HG03060 (cell line): Measurements from ENCODE around the gene PLK2.

Experiments
- ATAC-seq: cut with Tn5 transposase; IDR thresholded peaks from one replicate; pipeline ENCODE4 v1.9.1; 2021; ENCODE audit warnings: low read depth, moderate number of reproducible peaks; ENCODE audit not compliant: unreplicated experiment

Gene PLK2

DNA sequence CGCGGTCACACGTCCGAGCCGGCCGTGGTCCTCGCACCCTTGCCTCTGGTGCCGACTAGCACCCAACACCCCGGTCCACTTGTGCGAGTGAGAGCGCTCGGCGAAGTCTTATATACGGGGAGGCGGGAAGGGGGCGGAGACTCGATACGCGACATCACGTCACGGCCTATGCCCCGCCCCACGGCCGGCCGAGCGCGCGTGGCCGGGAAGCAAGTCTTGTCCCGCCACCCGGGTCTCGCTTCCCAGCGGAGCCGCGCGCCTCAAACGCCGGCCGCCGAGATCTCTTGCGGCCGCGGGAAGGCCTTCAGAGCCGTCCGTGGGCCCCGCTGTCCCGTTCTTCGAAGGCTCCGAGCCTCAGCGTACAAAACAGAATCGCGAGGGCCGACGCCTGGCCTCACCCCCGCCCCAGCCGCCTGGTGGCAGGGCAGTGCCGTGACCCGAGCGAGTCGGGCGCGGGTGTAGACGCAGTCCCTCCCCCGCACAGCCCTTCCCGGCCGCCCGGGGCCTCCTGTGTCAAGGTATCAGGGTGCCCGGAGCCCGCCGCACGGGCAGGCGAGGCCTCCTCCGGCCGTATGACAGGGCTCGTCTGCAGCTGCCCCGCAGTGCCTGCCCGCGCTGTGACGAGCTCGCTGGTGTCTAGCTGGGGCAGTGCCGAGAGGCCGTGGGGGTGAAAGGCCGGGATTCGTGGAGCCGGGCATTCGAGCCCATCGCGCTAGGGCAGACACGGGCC lies at the start of gene PLK2:
Gene PLK2, minus strand, starts transcription at position 85 of the 730 bp plus-strand sequence. CDS start 127 bp downstream, outside the sequence.
- ATAC-seq: peak; percentile 36

DNA sequence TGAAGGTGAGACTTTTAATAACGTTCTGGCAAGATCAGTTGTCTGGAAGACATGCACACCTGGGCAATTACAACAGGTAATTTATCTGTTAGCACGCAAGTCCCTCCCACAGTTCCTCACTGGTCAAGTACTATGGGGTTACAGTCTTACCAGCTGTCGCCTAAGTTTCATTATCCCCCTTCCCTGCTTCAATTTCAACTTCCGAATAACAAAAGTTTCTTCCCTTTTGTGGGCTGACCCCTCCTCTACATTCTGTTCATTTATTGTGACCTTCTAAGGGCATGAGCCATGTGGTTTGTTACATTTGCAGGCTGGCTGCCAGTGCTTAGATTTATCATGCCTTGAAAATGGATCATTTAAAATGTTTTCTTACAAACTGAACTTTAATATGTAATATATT lies 47.8 kb upstream of the PLK2 start:
- ATAC-seq: no peak

DNA sequence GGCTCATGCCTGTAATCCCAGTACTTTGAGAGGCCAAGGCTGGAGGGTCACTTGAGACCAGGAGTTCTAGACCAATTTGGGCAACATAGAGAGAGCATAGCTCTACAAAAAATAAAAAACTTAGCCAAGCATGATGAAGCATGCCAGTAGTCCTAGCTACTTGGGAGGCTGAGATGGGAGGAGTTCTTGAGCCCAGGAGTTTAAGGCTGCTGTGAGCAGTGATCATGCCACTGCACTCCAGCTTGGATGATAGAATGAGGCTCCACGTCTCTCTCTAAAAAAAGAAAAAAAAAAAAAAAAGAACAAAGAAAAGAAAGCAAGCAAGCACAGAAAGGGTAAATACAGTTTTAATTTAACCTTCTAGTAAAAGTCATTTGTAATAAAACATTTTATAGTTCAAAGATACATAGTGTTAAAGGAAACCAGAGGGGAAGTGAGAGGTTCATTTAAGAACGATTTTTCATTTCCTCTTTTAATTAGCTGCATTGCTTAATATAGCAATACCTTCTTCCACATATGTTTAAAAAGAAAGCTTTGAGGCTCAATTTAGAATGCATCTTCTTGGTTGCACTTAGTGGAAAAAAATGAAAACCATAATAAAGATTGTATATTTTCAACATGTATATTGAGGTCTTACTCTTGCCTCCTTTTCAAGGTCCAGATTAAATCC lies 46.2 kb upstream of the PLK2 start:
- peak; percentile 69 for ATAC-seq

DNA sequence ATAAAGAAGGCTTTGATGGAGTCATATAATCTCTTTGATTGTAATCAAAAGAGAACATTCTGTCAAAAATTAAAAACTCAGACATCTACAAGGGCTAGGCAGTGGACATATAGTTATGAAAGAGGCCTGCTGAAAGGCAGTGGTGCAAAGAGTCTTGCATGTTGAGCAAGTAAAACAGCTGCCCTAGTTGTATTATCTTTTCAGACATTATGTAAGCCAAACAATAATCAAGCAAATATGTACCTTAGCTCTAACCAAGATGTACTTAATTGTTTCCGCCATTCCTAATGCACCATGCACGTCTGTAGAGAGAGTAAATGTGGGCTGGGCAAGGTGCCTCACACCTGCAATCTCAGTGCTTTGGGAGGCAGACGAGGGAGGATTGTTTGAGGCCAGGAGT lies 45.6 kb upstream of the PLK2 start:
- no peak for ATAC-seq

DNA sequence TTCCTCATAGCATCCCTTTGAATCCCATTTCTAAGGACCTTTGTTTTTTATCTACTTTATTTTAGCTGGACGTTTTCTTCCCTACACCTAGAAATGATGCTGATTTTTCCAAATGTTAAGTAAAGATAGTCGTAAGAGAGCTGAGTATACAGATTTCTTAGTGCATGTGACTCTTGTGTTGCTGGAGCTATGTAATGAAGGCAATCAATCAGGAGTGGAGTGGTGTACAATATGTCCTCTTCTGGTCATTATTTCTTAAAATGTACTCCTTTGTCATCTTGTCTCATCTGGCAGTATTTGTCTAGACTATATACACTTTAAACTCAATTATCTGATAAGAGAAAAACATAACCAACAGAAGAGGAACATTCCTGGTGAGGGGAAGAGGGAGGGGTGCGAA lies 44.9 kb upstream of the PLK2 start:
- ATAC-seq: no peak

DNA sequence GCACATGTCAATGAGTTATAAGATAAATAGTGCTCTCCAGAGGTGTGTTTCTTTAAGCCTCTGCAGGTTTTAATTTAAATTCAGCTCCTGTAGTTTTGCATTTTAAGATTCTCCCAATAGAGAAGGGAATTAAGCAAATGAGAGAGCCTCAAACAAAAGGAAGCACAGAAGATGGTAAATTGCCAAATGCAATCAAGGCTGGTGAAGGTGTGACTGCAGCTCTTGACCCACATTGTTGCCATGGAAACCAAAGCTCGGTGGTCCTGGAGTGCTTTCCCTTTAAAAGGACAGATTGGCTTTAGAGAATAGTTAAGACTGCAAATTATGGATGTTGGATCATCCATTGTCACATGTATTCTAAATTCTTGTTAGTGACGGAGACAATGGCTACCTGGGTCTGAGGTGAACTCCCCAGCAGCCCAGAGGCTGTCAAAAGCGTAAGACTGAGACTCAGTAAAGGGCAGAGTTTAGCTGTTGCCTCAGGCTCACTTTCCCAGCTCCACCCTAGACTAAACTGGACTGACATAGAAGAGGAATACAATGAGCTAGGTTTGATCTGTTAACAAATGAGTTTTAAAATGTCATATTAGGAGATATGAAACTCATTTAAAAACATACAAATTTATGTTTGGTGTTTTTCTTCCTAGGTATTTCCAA lies 43.6 kb upstream of the PLK2 start:
- ATAC-seq: no peak

DNA sequence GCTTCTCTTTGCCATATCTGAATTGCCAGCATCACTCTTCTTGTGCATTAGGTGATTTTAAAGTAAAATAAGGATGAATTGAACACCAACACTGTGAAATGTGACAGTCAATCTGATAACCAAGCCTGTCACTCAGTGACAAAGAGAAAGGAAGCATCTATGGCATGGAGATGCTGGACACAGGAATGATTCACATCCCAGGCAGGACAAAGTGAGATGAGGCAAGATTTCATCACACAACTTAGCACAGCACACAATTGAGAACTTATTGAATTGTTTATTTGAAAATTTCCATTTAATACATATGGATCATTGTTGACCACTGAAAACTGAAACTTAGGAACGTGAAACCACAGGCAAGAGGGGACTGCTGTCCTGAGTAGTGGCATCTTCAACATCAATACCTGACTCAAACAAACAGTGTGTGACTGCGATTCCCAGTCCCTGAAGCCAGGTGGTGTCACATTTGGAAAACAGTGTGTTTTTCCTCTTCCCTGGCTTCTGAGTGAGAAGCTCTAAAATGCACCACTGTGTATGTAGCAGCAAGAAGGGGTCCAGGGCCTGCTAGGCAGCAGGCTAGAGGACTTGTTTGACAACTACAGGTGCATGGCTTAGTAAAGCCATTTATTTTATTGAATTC lies 42.0 kb upstream of the PLK2 start:
- ATAC-seq: no peak

DNA sequence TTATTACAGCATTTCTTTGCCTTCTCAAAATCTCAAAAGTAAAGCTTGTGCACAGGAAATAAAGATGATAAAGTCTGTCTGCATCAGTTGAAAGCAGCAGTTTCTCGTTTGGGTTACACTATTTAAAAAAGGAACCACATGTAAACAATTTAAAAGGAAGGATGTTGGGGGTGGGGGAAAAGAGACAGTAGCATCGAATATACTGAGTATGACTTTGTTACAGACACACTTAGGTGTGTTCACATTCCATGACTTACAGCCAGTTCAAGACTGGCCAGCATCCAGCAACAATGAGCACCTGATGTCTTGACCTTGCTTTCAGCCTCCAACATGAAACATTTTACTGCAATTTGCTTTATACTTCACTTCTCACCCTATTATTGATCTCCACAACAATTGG lies 40.1 kb upstream of the PLK2 start:
- no peak for ATAC-seq

DNA sequence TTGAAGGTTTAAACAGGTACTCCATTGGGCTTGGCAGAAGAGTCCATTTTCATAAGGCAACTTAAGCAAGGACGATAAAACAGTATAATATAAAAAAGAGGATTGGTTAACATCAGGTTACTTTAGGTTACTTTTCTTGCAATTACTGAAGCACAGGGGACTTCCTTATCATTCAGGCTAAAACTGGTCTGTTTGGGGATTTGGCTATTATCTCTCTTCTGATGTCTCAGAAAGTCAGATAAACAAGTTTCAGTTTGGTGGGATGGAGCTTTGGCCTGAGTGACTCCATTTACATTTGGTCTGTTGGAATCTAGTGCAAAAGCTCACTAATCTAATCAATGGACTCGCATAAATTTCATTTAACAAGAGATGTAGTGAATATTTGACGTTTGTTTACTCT lies 39.3 kb upstream of the PLK2 start:
- no peak for ATAC-seq

DNA sequence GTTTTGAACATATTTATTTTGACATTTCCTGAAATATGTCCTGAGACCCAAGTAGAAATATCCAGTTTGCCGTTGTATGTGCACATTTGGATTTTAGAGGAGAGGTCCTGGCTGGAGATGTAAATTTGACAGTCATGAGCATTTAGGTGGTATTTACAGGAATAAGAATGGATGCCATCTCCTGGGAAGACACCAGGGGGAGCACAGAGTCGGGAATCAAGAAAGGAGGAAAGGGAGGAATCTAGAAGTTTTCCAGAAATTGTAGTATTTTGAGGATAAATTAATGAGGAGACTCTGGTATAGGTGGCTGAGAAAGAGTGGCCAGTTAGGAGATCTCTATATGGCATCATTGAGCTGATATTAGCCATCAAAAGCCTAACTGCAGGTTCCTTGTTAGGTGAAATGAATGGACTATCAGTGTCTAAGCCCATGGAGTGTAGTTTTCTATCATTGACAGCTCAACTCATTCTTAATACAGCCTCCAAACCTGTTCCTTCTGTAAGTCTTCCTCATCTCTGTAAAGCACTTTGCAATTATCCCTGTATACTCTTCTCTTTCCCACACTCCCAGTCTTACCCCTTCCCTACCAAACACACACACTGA lies 38.6 kb upstream of the PLK2 start:
- ATAC-seq: no peak

DNA sequence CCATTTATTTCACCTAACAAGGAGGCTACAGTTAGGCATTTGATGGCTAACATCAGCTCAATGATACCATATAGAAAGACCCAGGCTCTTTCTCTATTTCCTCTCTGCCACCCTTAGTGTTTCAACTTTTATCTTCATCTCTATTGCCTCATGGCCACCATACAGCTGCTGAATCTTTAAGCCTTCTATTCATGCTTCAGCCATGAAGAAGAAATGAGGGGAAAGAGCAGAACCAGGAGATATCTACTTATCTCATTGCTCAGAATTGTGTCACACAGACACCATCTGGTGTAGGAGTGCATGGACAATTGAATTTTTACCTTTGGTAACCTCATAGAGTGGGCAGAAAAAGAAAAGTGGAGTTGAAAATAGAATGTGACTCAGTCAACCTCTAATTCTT lies 38.0 kb upstream of the PLK2 start:
- ATAC-seq: no peak

DNA sequence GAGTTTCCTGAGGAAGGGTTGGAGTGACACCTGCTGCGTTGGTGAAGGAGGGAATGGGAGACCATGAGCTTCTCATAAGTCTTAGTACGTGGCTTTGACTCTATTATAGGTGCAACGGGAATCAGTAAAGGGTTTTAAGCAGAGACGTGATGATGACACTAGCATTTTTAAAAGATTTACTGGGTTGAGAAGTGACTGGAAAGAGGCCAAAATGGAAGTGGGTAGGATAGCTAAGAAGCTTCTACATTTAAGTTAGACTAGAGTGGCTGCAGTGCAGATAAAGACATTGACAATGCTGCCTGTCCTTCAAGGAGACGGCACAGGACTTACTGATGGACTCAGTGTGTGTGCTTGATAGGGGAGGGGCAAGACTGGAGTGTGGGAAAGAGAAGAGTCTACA lies 37.5 kb upstream of the PLK2 start:
- ATAC-seq: no peak

DNA sequence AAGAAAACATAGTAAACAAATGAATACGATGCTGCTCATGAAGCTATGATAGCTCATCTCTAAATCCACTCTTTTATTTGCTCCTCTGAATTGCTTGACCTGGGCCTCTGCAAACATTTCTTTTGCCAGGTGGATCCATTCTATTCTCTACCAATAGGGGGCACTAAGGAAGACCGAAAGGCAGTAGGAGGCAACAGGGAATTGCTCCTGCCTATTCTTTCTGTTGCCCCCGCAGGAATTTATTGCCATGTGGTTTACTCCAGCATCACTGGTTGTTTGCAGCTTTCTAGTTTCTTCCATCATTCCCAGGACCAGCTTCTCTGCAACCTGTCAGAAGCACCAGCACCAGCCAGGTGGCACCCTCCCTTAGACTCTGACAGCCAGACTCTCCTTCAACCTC lies 36.6 kb upstream of the PLK2 start:
- ATAC-seq: no peak

DNA sequence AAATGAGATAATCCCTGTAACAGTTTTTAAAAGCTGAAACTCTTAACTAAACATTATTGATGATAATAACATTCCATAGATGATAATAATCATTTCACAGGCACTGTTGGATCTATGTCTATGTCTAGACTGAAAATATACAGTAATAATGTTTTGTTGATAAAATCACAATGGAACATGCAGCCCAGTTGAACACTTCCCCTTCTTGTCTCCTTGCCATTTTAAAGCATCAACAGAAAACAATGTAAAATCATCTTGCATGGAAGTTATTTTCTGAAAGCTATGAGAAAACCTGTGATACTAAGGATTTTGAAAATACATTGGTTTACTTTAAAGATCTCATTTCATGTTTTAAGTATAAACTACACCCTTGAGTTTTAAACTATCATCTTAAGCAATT lies 33.3 kb upstream of the PLK2 start:
- no peak for ATAC-seq

DNA sequence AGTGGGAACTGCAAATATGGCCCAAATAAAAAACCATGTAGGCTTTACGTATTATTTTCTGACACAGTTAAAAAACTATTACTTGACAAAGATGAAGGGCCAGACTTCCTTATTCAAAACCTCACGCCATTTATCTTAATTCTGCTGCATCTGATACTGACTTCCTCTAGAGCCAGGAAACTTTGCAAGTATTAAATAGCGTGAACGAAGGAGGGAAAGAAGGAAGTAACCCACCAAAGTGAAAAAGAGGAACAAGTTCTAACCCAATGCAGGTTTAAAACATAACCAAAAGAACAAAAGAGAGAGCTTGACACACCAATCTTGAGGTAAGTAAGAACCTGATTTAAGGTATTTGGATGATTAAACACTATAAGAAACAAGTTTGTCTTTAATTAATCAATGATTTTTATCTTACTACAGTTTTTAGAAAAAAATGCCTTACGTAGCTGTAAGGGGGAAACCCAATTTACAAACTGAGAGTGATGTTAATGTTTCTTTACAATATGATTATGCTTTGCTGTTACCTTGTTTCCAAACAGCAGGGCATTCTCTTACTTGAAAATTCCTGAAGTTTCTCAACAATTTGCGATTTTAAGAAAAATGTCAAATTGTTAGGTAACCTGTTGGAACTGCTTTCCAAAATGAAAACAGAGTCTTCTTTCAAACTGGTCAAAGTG lies 31.5 kb upstream of the PLK2 start, which contains the start of gene GAPT:
Gene GAPT, plus strand, starts transcription at position 220 of the 677 bp plus-strand sequence. CDS start 3,102 bp downstream, outside the sequence.
- ATAC-seq: peak; percentile 65

DNA sequence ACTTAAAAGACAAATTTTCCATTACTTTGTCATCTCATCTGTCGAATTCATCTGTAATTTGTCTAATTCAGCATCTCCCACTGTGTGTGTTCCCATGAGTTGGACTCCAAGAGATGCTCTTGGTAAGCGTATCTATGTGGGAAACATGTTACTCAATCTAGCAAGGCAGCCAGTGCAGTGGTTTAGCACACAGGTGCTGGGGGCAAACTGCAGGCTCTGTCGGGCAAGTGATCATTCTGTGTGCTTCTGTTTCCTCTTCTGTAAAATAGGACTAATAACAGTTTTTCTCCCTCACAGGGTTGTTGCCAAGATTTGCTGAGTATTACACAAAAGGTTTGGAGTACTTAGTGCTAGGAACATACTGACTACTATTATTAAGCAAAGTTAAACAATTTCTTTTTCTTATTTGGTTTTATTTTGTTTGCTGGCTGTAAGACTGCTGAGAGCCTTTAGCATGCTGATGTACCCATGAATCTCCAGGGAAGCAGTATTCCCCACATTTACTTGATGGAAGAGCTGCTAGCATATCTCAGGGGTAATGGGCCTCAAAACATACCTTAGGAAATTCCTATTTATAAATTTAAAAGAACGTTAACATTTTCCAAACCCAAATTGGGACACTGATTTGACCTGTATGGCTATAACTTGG lies 30.6 kb upstream of the PLK2 start:
- no peak for ATAC-seq

DNA sequence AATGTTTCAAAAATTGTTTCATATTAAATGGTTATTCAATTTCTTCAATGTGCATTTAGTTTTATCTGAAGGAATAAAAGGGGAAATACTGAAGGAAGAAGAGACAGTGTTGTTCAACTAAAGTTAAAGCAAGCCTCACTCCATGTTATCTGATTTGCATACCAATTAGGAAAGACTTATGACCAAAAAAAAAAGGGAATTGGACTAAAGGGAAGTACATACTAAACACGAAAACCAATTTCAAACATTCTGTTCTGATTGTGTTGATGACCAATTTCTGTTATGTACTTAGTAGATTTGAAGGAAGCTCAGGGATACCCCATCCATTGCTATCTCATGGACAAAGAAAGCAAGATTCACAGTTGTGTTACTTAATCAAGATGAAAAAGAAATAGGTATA lies 26.4 kb upstream of the PLK2 start:
- ATAC-seq: no peak

DNA sequence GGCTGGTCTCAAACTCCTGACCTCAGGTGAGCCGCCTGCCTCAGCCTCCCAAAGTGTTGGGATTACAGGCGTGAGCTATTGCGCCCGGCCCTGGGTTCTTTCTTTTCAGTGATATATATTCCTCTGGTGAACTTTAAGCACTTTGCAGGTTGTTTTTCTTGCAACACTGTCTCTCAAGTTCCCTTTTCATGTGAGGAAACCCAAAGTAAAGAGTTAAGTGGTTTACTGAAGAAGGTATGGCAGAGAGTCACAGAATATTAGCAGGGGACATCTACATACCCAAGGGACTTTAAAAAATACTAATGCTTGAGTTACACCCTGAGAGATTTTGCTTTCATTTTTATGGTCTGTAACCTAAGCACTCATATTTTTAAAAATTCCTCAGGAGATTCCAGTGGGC lies 24.6 kb upstream of the PLK2 start:
- no peak for ATAC-seq

DNA sequence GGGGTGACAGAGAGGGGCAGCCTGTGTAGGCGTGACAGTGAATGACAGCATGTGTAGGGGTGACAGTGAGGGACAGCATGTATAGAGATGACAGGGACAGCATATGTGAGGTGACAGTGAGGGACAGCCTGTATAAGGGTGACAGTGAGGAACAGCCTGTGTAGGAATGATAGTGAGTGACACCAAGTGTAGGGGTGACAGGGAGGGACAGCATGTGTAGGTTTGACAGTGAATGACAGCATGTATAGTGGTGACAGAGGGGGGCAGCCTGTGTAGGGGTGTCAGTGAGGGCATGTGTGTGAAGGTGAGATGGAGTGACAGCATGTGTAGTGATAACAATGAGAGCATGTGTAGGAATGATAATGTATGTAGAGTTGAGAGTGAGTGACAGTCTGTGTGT lies 22.6 kb upstream of the PLK2 start:
- no peak for ATAC-seq

DNA sequence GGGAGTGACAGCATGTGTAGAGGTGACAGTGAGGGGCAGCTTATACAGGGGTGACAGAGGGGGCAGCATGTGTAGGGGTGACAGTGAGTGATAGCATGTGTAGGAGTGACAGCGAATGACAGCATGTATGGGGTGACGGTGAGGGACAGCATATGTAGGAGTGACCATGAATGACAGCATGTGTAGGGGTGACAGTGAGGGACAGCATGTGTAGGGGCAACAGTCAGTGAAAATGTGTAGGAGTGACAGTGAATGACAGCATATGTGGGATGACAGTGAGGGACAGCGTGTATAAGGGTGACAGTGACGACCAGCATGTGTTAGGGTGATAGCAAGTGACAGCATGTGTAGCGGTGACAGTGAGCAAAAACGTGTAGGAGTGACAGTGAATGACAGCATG lies 21.9 kb upstream of the PLK2 start:
- ATAC-seq: no peak
